Fibroblast of lung (primary cell): ENCODE measurements around the gene LAIR1. TPM values are rescaled to one million over a fixed set of nuclear protein-coding genes. Genes with fewer than 3 reads are reported as not detected.
"Not testable (repeated sequence)": the region's sequence is repeated elsewhere in the genome, so short reads cannot be mapped to it uniquely, and the experiment has no call there.

Experiments
- DNase-seq, 2 donors: peaks; one replicate each; pipeline versions ENCODE4 v3.0.0 to v3.0.0-alpha.2; 2010; ENCODE audit warnings: low read depth in 2 of 2
- H2AFZ ChIP-seq: 2 replicates; pipeline ENCODE4 v1.5.1; 2012; ENCODE audit warnings: low read length, control low read depth, inconsistent platforms
- H3K27ac ChIP-seq: 2 replicates; pipeline ENCODE4 v1.5.1; 2011; ENCODE audit warnings: low read length, control low read depth; ENCODE audit not compliant: insufficient read depth
- H3K27me3 ChIP-seq: 2 replicates; pipeline ENCODE4 v1.5.1; 2011; ENCODE audit warnings: mild to moderate bottlenecking, low read length; ENCODE audit not compliant: control insufficient read depth, insufficient read depth
- H3K36me3 ChIP-seq: 2 replicates; pipeline ENCODE4 v1.5.1; 2011; ENCODE audit warnings: low read length; ENCODE audit not compliant: control insufficient read depth, insufficient read depth
- H3K4me1 ChIP-seq: 2 replicates; pipeline ENCODE4 v1.5.1; 2011; ENCODE audit warnings: low read length; ENCODE audit not compliant: control insufficient read depth, insufficient read depth; ENCODE audit errors: extremely low read depth
- H3K4me2 ChIP-seq: 2 replicates; pipeline ENCODE4 v1.5.1; 2011; ENCODE audit warnings: low read length, control low read depth; ENCODE audit not compliant: insufficient read depth; ENCODE audit errors: extremely low read depth
- H3K4me3 ChIP-seq, 4 experiments: fragments of 200-600 bp in 1 of 4; sonication (generic) in 1 of 4; replicated peaks in 1 of 4; 2 replicates each; pipeline ENCODE4 v1.5.1; 2011 to 2016; ENCODE audit warnings: low read length in 4 of 4, low read depth in 3 of 4, mild to moderate bottlenecking in 3 of 4, control low read depth in 2 of 4, inconsistent platforms in 1 of 4, mixed read lengths in 1 of 4; ENCODE audit not compliant: insufficient read depth in 1 of 4; ENCODE audit errors: control extremely low read depth in 1 of 4
- H3K79me2 ChIP-seq: 2 replicates; pipeline ENCODE4 v1.5.1; 2012; ENCODE audit warnings: mild to moderate bottlenecking, low read length, inconsistent platforms; ENCODE audit not compliant: control insufficient read depth, insufficient read depth
- H3K9ac ChIP-seq: 2 replicates; pipeline ENCODE4 v1.5.1; 2011; ENCODE audit warnings: mild to moderate bottlenecking, low read length, control low read depth; ENCODE audit not compliant: insufficient read depth
- H3K9me3 ChIP-seq: 2 replicates; pipeline ENCODE4 v1.5.1; 2012; ENCODE audit warnings: low read depth, low read length; ENCODE audit not compliant: control insufficient read depth, insufficient read depth
- H4K20me1 ChIP-seq: 2 replicates; pipeline ENCODE4 v1.5.1; 2011; ENCODE audit warnings: low read length; ENCODE audit not compliant: control insufficient read depth, insufficient read depth; ENCODE audit errors: extremely low read depth
- CTCF ChIP-seq, 2 donors: IDR thresholded peaks in 1 of 2; conservative IDR thresholded peaks in 1 of 2; 1 replicate in 1 of 2; 2 replicates in 1 of 2; pipeline ENCODE4 v1.5.1; 2011 to 2012; ENCODE audit warnings: low read length in 2 of 2, control low read depth in 1 of 2, inconsistent platforms in 1 of 2, low read depth in 1 of 2, mild to moderate bottlenecking in 1 of 2
- EZH2 ChIP-seq: IDR thresholded peaks from 2 replicates; pipeline ENCODE4 v1.5.1; 2012; ENCODE audit warnings: low read length, control low read depth, mild to moderate bottlenecking; ENCODE audit errors: missing control alignments
- polyA plus RNA-seq, 2 donors: library from polyadenylated mRNA; depleted of rRNA in 1 of 2; stranded (reverse) in 1 of 2; unstranded in 1 of 2; fragments of >200 nt; gene quantifications; 2 replicates each; pipeline ENCODE4 v1.2.1, GENCODE V29; 2011 to 2012; ENCODE audit warnings: missing spikeins in 1 of 2
- total RNA-seq: library from RNA; depleted of rRNA; stranded (reverse); fragments of >200 nt; gene quantifications from 2 replicates; pipeline ENCODE4 v1.2.1, GENCODE V29; 2014

Gene LAIR1
- total and polyA plus RNA-seq, 2 donors (not counting 1 experiment from before 2014, with no cell fraction given), result not detected

- no peaks in the 10 kb centered on the region for H3K36me3 ChIP-seq
These were observed 14.5 kb upstream of the LAIR1 start for GRCh38 chr19:54379187-54379678.

GRCh38 chr19:54376610-54377285 lies 12.0 kb upstream of the LAIR1 start:
- Histone ChIP-seq H3K9ac (no peak overlapping the region), H3K4me2 (no peak overlapping the region)
- no peak for DNase-seq

More at GRCh38 chr19:54379187-54379678, 14.5 kb upstream of the LAIR1 start:
- Histone ChIP-seq H3K27ac (no peak overlapping the region), H3K27me3 (no peaks in the 10 kb centered on the region), H3K4me2 (no peak overlapping the region), H3K4me1 (no peaks in the 10 kb centered on the region), H3K9ac (no peak overlapping the region), H3K4me3 (no peak overlapping the region), H2AFZ (no peak overlapping the region), H4K20me1 (no peaks in the 10 kb centered on the region), H3K79me2 (no peaks in the 10 kb centered on the region), H3K9me3 (no peaks in the 10 kb centered on the region)
- no peak for DNase-seq
- TF ChIP-seq CTCF (conservative IDR thresholded peaks at IDR 0.05 in 1 of 2, IDR thresholded peaks at IDR 0.05 in 1 of 2; ENCODE audit: low read depth in 1 of 2, low read length in 2 of 2), result no peak
- TF ChIP-seq EZH2, result no peak

GRCh38 chr19:54375181-54375938 lies 10.6 kb upstream of the LAIR1 start:
- not testable (repeated sequence) for DNase-seq, H3K9ac ChIP-seq, H4K20me1 ChIP-seq, H2AFZ ChIP-seq, H3K4me3 ChIP-seq, H3K4me2 ChIP-seq, H3K36me3 ChIP-seq, H3K79me2 ChIP-seq, H3K9me3 ChIP-seq, H3K27ac ChIP-seq, H3K4me1 ChIP-seq, H3K27me3 ChIP-seq

More at GRCh38 chr19:54376610-54377285, 12.0 kb upstream of the LAIR1 start:
- Histone ChIP-seq H4K20me1 (no peaks in the 10 kb centered on the region), H2AFZ (no peak overlapping the region), H3K4me1 (no peaks in the 10 kb centered on the region), H3K9me3 (no peaks in the 10 kb centered on the region), H3K4me3 (no peak overlapping the region), H3K27me3 (no peaks in the 10 kb centered on the region), H3K27ac (no peak overlapping the region), H3K36me3 (no peaks in the 10 kb centered on the region), H3K79me2 (no peaks in the 10 kb centered on the region)
- no peak for TF ChIP-seq CTCF (conservative IDR thresholded peaks at IDR 0.05 in 1 of 2, IDR thresholded peaks at IDR 0.05 in 1 of 2; ENCODE audit: low read depth in 1 of 2, low read length in 2 of 2)
- TF ChIP-seq EZH2, result no peak
